Measurements from ENCODE around the gene SLC25A45. TPM values are rescaled to one million over a fixed set of nuclear protein-coding genes. Genes with fewer than 3 reads are reported as not detected.

SLC25A45 gene
- total RNA-seq, 1 donor from 2014 or later, result 15.5 TPM

DNA sequence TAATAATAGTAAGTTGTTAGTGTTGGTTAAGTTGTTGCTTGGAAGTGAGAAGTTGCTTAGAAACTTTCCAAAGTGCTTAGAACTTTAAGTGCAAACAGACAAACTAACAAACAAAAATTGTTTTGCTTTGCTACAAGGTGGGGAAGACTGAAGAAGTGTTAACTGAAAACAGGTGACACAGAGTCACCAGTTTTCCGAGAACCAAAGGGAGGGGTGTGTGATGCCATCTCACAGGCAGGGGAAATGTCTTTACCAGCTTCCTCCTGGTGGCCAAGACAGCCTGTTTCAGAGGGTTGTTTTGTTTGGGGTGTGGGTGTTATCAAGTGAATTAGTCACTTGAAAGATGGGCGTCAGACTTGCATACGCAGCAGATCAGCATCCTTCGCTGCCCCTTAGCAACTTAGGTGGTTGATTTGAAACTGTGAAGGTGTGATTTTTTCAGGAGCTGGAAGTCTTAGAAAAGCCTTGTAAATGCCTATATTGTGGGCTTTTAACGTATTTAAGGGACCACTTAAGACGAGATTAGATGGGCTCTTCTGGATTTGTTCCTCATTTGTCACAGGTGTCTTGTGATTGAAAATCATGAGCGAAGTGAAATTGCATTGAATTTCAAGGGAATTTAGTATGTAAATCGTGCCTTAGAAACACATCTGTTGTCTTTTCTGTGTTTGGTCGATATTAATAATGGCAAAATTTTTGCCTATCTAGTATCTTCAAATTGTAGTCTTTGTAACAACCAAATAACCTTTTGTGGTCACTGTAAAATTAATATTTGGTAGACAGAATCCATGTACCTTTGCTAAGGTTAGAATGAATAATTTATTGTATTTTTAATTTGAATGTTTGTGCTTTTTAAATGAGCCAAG is 42.9 kb upstream of the SLC25A45 start:
- H3K4me1 Mint-ChIP-seq, result peaks cover 67% of the 10 kb centered on the region
- intact Hi-C loops (cut with micrococcal nuclease), result loop anchor here (1.0 to 2.0 kb wide), 2 partner anchors 72 to 149 kb away; no protein-coding TSS in a partner anchor
- H3K27me3 Mint-ChIP-seq, result peaks cover 7% of the 10 kb centered on the region

DNA sequence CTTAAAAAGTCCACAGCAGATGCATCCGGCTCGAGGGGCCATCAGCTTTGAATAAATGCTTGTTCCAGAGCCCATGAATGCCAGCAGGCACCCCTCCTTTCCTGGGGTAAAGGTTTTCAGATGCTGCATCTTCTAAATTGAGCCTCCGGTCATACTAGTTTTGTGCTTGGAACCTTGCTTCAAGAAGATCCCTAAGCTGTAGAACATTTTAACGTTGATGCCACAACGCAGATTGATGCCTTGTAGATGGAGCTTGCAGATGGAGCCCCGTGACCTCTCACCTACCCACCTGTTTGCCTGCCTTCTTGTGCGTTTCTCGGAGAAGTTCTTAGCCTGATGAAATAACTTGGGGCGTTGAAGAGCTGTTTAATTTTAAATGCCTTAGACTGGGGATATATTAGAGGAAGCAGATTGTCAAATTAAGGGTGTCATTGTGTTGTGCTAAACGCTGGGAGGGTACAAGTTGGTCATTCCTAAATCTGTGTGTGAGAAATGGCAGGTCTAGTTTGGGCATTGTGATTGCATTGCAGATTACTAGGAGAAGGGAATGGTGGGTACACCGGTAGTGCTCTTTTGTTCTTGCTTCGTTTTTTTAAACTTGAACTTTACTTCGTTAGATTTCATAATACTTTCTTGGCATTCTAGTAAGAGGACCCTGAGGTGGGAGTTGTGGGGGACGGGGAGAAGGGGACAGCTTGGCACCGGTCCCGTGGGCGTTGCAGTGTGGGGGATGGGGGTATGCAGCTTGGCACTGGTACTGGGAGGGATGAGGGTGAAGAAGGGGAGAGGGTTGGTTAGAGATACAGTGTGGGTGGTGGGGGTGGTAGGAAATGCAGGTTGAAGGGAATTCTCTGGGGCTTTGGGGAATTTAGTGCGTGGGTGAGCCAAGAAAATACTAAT is 42.0 kb upstream of the SLC25A45 start:
- Mint-ChIP-seq H3K27me3 (peaks cover 7% of the 10 kb centered on the region), H3K4me3 (peak overlapping the region; percentile 100), H3K27ac (peak overlapping the region; percentile 100), H3K4me1 (peaks cover 63% of the 10 kb centered on the region), H3K36me3 (ENCODE audit: low read depth) (peaks cover 67% of the 10 kb centered on the region), H3K9me3 (no peaks in the 10 kb centered on the region)
- DNase-seq, result peak; percentile 87
- intact Hi-C loops (cut with micrococcal nuclease), result loop anchor here (1.0 to 2.0 kb wide), 2 partner anchors 73 to 150 kb away; no protein-coding TSS in a partner anchor

More for the DNA sequence above, 42.9 kb upstream of the SLC25A45 start:
- DNase-seq, result peak; percentile 93
- Mint-ChIP-seq H3K27ac (peak overlapping the region; percentile 100), H3K9me3 (no peaks in the 10 kb centered on the region), H3K4me3 (peak overlapping the region; percentile 100), H3K36me3 (ENCODE audit: low read depth) (peaks cover 67% of the 10 kb centered on the region)

- Mint-ChIP-seq H3K27ac (peak overlapping the region; percentile 100), H3K27me3 (peaks cover 7% of the 10 kb centered on the region), H3K4me1 (peaks cover 63% of the 10 kb centered on the region), H3K4me3 (peak overlapping the region; percentile 100), H3K9me3 (no peaks in the 10 kb centered on the region), H3K36me3 (ENCODE audit: low read depth) (peaks cover 64% of the 10 kb centered on the region)
- intact Hi-C loops (cut with micrococcal nuclease), result loop anchor here (2.0 kb wide), 1 partner anchor 151 kb away; no protein-coding TSS in a partner anchor
- DNase-seq, result peak; percentile 82
These were observed 41.2 kb upstream of the SLC25A45 start for GRCh38 chr11:65423516-65424204.

- H3K4me3 Mint-ChIP-seq, result peak within 1 kb of the TSS; percentile 100
These were observed 40.4 kb upstream of the SLC25A45 start, which contains the start of gene NEAT1 for GRCh38 chr11:65422633-65423515. Gene NEAT1, plus strand, starts transcription at chr11:65422798.

GRCh38 chr11:65421794-65422632 is 39.6 kb upstream of the SLC25A45 start:
- peak overlapping the region; percentile 100 for H3K4me3 Mint-ChIP-seq
- H3K27ac Mint-ChIP-seq, result peak overlapping the region; percentile 100
- DNase-seq, result peak; percentile 98
- H3K36me3 Mint-ChIP-seq (ENCODE audit: low read depth), result peaks cover 50% of the 10 kb centered on the region
- no peaks in the 10 kb centered on the region for H3K9me3 Mint-ChIP-seq
- H3K27me3 Mint-ChIP-seq, result peaks cover 7% of the 10 kb centered on the region
- H3K4me1 Mint-ChIP-seq, result peaks cover 63% of the 10 kb centered on the region
- intact Hi-C loops (cut with micrococcal nuclease), result loop anchor here (1.0 kb wide), 1 partner anchor 40 kb away; the partner anchor contains the start of gene SLC25A45

More at GRCh38 chr11:65422633-65423515, 40.4 kb upstream of the SLC25A45 start, which contains the start of gene NEAT1:
- DNase-seq, result peak; percentile 99
- Mint-ChIP-seq H3K9me3 (no peaks in the 10 kb centered on the region), H3K27ac (peak within 1 kb of the TSS; percentile 100), H3K27me3 (peaks cover 7% of the 10 kb centered on the region), H3K4me1 (peaks cover 63% of the 10 kb centered on the region), H3K36me3 (ENCODE audit: low read depth) (peaks cover 59% of the 10 kb centered on the region)
- intact Hi-C loops (cut with micrococcal nuclease), result loop anchor here (1.0 kb wide), 1 partner anchor 41 kb away; the partner anchor contains the start of gene SLC25A45

- Mint-ChIP-seq H3K36me3 (ENCODE audit: low read depth) (peaks cover 42% of the 10 kb centered on the region), H3K27me3 (peaks cover 7% of the 10 kb centered on the region), H3K4me1 (peaks cover 62% of the 10 kb centered on the region), H3K27ac (peak overlapping the region; percentile 100), H3K4me3 (peak overlapping the region; percentile 100), H3K9me3 (no peaks in the 10 kb centered on the region)
- peak; percentile 97 for DNase-seq
- intact Hi-C loops (cut with micrococcal nuclease), result no loop called here
These were observed 38.7 kb upstream of the SLC25A45 start for GRCh38 chr11:65420979-65421793.

- peak overlapping the region; percentile 100 for H3K27ac Mint-ChIP-seq
- peaks cover 7% of the 10 kb centered on the region for H3K27me3 Mint-ChIP-seq
- H3K4me1 Mint-ChIP-seq, result peaks cover 66% of the 10 kb centered on the region
- DNase-seq, result peak; percentile 72
- H3K36me3 Mint-ChIP-seq (ENCODE audit: low read depth), result peaks cover 37% of the 10 kb centered on the region
- peak overlapping the region; percentile 100 for H3K4me3 Mint-ChIP-seq
- intact Hi-C loops (cut with micrococcal nuclease), result no loop called here
- H3K9me3 Mint-ChIP-seq, result no peaks in the 10 kb centered on the region
These were observed 38.1 kb upstream of the SLC25A45 start for GRCh38 chr11:65420506-65420905.

DNA sequence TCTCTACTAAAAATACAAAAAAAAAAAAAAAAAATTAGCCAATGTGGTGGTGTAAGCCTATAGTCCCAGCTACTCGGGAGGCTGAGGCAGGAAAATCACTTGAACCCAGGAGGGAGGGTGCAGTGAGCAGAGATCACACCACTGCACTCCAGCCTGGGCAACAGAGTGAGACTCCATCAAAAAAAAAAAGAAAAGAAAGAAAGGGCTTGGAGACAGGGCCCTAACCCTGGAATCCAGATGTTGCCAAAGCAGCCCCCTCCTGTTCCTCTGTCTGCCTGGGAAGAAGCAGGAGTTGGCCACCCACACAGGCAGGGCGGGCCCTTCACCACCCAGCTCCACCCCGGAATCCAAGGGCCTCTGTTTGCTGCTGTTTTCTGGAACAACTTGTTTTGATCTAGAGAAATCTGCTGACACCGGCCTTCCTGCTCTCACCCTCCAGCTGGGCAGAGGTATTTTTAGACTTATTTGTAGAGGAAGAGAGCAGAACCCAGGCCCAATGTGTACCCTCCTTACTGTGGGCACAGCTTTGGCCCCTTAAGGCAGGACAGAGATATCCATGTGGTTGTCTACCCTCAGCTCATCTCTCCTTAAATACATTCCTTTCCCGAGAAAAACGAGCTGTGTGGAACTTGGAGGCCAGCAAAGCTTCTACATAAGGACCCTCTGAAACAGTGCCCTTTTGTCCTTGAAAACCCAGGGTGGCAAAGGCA is 37.5 kb upstream of the SLC25A45 start:
- intact Hi-C loops (cut with micrococcal nuclease), result no loop called here

GRCh38 chr11:65419460-65419771 is 37.0 kb upstream of the SLC25A45 start:
- peaks cover 26% of the 10 kb centered on the region for H3K36me3 Mint-ChIP-seq (ENCODE audit: low read depth)
- peak overlapping the region; percentile 100 for H3K4me3 Mint-ChIP-seq
- no peak for DNase-seq
- H3K27me3 Mint-ChIP-seq, result peaks cover 5% of the 10 kb centered on the region
- peak overlapping the region; percentile 100 for H3K27ac Mint-ChIP-seq
- H3K4me1 Mint-ChIP-seq, result peaks cover 57% of the 10 kb centered on the region
- no peaks in the 10 kb centered on the region for H3K9me3 Mint-ChIP-seq
- intact Hi-C loops (cut with micrococcal nuclease), result no loop called here

More for the DNA sequence above, 37.5 kb upstream of the SLC25A45 start:
- Mint-ChIP-seq H3K4me1 (peaks cover 62% of the 10 kb centered on the region), H3K9me3 (no peaks in the 10 kb centered on the region), H3K27ac (peak overlapping the region; percentile 100), H3K4me3 (peak overlapping the region; percentile 100), H3K27me3 (peaks cover 7% of the 10 kb centered on the region), H3K36me3 (ENCODE audit: low read depth) (peaks cover 31% of the 10 kb centered on the region)
- peak; percentile 93 for DNase-seq

GRCh38 chr11:65418681-65419459 is 36.4 kb upstream of the SLC25A45 start:
- Mint-ChIP-seq H3K9me3 (no peaks in the 10 kb centered on the region), H3K27me3 (peaks cover 5% of the 10 kb centered on the region), H3K36me3 (ENCODE audit: low read depth) (peaks cover 20% of the 10 kb centered on the region), H3K4me3 (peak overlapping the region; percentile 100), H3K4me1 (peaks cover 55% of the 10 kb centered on the region), H3K27ac (peak overlapping the region; percentile 100)
- intact Hi-C loops (cut with micrococcal nuclease), result loop anchor here (1.0 kb wide), 2 partner anchors 7 to 37 kb away; partner anchors contain the start of gene SLC25A45
- peak; percentile 96 for DNase-seq

Measured in activated CD4-positive, alpha-beta T cell treated with anti-CD3 and anti-CD28 coated beads, Interleukin-2, amount 10 ng/mL, durations not matched to agents 24 days and 14 days (primary cell).